Trophoblast cell (in vitro differentiated cells and primary cell): ENCODE measurements around the gene ACSF2.
A peak's percentile ranks its signal among the peaks of the same experiment; 100 is the strongest.

Source experiments
- DNase-seq, 2 donors: peaks; one replicate each; pipeline ENCODE4 v3.0.0-alpha.2; 2016
- H2AFZ ChIP-seq: 2 replicates; pipeline ENCODE4 v1.6.1; 2013; ENCODE audit warnings: low read length, moderate library complexity, mild to moderate bottlenecking; ENCODE audit not compliant: insufficient read depth, poor library complexity
- H2AK5ac ChIP-seq: 2 replicates; pipeline ENCODE4 v1.6.1; 2013; ENCODE audit warnings: mild to moderate bottlenecking, low read length
- H2BK120ac ChIP-seq: 2 replicates; pipeline ENCODE4 v1.6.1; 2013; ENCODE audit warnings: low read length, mild to moderate bottlenecking, moderate library complexity; ENCODE audit not compliant: insufficient read depth, poor library complexity
- H2BK12ac ChIP-seq: 2 replicates; pipeline ENCODE4 v1.6.1; 2013; ENCODE audit warnings: mild to moderate bottlenecking, low read length, moderate library complexity
- H2BK5ac ChIP-seq: 2 replicates; pipeline ENCODE4 v1.6.1; 2013; ENCODE audit warnings: low read length, low read depth, moderate library complexity, mild to moderate bottlenecking; ENCODE audit not compliant: poor library complexity
- H3K14ac ChIP-seq: 2 replicates; pipeline ENCODE4 v1.6.1; 2013; ENCODE audit warnings: mild to moderate bottlenecking, low read length
- H3K18ac ChIP-seq: 2 replicates; pipeline ENCODE4 v1.6.1; 2013; ENCODE audit warnings: mild to moderate bottlenecking, low read length
- H3K23ac ChIP-seq: 2 replicates; pipeline ENCODE4 v1.6.1; 2013; ENCODE audit warnings: low read length
- H3K27ac ChIP-seq: 2 replicates; pipeline ENCODE4 v1.5.1; 2013; ENCODE audit warnings: low read depth, mild to moderate bottlenecking, inconsistent platforms, low read length, moderate library complexity
- H3K27me3 ChIP-seq: 2 replicates; pipeline ENCODE4 v1.6.1; 2013; ENCODE audit warnings: inconsistent platforms, mild to moderate bottlenecking, low read length, moderate library complexity; ENCODE audit not compliant: insufficient read depth
- H3K36me3 ChIP-seq, 2 experiments: 1 replicate in 1 of 2; 2 replicates in 1 of 2; pipeline ENCODE4 v1.6.1; 2013; ENCODE audit warnings: low read length in 2 of 2, mild to moderate bottlenecking in 2 of 2, moderate library complexity in 1 of 2; ENCODE audit not compliant: insufficient read depth in 2 of 2, control insufficient read depth in 1 of 2
- H3K4ac ChIP-seq: 2 replicates; pipeline ENCODE4 v1.6.1; 2013; ENCODE audit warnings: low read depth, mild to moderate bottlenecking, low read length, moderate library complexity
- H3K4me1 ChIP-seq, 2 experiments: 1 replicate in 1 of 2; 2 replicates in 1 of 2; pipeline ENCODE4 v1.6.1; 2013; ENCODE audit warnings: low read length in 2 of 2, mild to moderate bottlenecking in 2 of 2, moderate library complexity in 1 of 2; ENCODE audit not compliant: insufficient read depth in 2 of 2, control insufficient read depth in 1 of 2
- H3K4me2 ChIP-seq: 2 replicates; pipeline ENCODE4 v1.6.1; 2013; ENCODE audit warnings: inconsistent platforms, mild to moderate bottlenecking, low read length, moderate library complexity
- H3K4me3 ChIP-seq: 2 replicates; pipeline ENCODE4 v1.5.1; 2013; ENCODE audit warnings: mild to moderate bottlenecking, low read depth, low read length, inconsistent platforms
- H3K79me1 ChIP-seq: one replicate; pipeline ENCODE4 v1.6.1; 2013; ENCODE audit warnings: low read length
- H3K79me2 ChIP-seq: 2 replicates; pipeline ENCODE4 v1.6.1; 2013; ENCODE audit warnings: low read length, mild to moderate bottlenecking; ENCODE audit not compliant: control insufficient read depth, insufficient read depth, poor library complexity
- H3K9ac ChIP-seq: 2 replicates; pipeline ENCODE4 v1.6.1; 2013; ENCODE audit warnings: mild to moderate bottlenecking, low read length
- H3K9me3 ChIP-seq: 2 replicates; pipeline ENCODE4 v1.6.1; 2013; ENCODE audit warnings: low read depth, mild to moderate bottlenecking, control low read depth, inconsistent platforms, low read length; ENCODE audit not compliant: insufficient read depth
- H4K12ac ChIP-seq: 2 replicates; pipeline ENCODE4 v1.6.1; 2013; ENCODE audit warnings: low read depth, mild to moderate bottlenecking, low read length, moderate library complexity
- H4K8ac ChIP-seq: 2 replicates; pipeline ENCODE4 v1.6.1; 2013; ENCODE audit warnings: low read depth, mild to moderate bottlenecking, low read length, moderate library complexity
- H4K91ac ChIP-seq: one replicate; pipeline ENCODE4 v1.6.1; 2013; ENCODE audit warnings: low read depth, mild to moderate bottlenecking, low read length, moderate library complexity
- WGBS: extraction: QIAGEN DNeasy Blood & Tissue Kit; methylation state at CpG from one replicate; pipeline ENCODE4 v1.1.7; 2013; ENCODE audit warnings: missing lambda C conversion rate; ENCODE audit not compliant: insufficient read length, insufficient coverage; ENCODE audit errors: extremely low coverage; 5-methylcytosine and 5-hydroxymethylcytosine counted together

ACSF2 gene

DNA sequence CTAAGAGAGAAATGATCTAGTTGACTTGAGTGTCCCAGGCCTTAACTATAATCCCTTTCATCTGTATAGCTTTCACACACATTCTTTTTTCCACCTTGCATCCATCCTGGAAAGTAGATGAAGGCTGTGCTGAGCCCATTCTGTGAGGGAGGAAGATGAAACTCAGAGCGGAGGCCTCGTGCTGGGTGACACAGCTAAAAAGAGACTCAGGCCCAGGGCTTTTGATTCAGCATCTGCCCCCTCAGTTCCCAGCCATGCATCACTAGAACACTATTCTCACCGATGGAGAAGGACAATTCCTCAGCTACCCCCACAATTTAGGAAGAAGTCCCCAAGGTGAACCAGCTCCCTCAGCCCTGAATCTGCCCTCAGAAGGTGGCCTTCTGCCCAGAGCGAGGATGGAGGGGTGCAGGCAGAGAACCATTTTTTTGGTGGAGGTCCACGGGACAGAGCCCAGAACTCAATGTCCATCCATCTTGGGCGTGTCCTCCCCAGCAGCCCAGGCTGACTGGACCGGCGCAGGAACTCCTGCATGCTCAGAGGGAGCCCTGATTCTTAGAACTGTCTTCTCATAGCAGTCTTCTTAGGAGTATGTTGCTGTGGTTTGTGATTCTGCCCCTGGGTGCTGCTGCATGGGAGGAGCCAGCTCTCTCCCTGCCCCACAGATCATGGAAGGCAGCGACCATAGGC lies 76.4 kb downstream of the ACSF2 start:
- Histone ChIP-seq H3K4ac (no peak overlapping the region), H3K27me3 (peaks cover 2% of the 10 kb centered on the region), H3K4me3 (no peak overlapping the region), H3K9me3 (no peaks in the 10 kb centered on the region), H2BK5ac (no peak overlapping the region), H3K18ac (no peak overlapping the region), H3K4me1 (peaks cover 4 to 6% of the 10 kb centered on the region in 2 experiments), H3K4me2 (no peak overlapping the region), H3K79me2 (no peaks in the 10 kb centered on the region), H2AK5ac (no peak overlapping the region), H2BK120ac (no peak overlapping the region), H2AFZ (no peak overlapping the region), H3K9ac (no peak overlapping the region), H3K79me1 (no peaks in the 10 kb centered on the region), H3K36me3 (no peaks in the 10 kb centered on the region), H4K8ac (no peak overlapping the region), H2BK12ac (no peak overlapping the region), H3K23ac (no peak overlapping the region), H4K91ac (no peak overlapping the region), H3K27ac (no peak overlapping the region), H4K12ac (no peak overlapping the region), H3K14ac (no peak overlapping the region)
- no CpG with 5 or more reads among the region's 9 CpGs for WGBS
- no peak for DNase-seq

DNA sequence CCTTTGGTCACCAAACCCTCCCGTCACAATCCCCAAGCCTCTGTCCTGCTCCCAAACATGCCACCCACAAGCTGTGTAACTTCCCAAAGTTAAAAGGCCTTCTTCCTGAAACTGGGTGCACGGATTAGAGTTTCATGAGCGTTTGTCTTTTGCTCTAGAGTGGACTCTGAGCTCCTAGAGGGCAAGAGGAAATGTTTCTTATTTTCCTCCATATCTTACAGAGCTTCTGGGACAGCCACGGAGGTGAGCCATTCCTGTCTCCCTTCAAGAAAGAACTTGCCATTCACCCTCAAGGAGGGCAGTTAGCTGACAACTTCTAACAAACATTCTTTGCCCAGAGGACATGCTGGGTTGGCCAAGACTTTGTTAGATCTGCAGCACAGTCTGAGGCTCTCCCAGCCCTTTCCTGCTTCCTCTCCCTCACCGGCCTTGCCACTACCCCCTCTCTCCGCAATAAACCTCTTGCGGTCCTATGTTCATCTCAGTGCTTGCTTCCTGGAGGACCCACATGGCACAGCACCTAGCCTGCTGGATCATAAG lies 79.6 kb downstream of the ACSF2 start:
- Histone ChIP-seq H3K27me3 (peaks cover 2% of the 10 kb centered on the region), H3K23ac (no peak overlapping the region), H2BK12ac (no peak overlapping the region), H3K79me1 (peaks cover 13% of the 10 kb centered on the region), H3K4me1 (peaks cover 11 to 12% of the 10 kb centered on the region in 2 experiments), H3K4me2 (no peak overlapping the region), H2BK5ac (no peak overlapping the region), H4K12ac (no peak overlapping the region), H3K27ac (no peak overlapping the region), H3K4me3 (no peak overlapping the region), H4K91ac (no peak overlapping the region), H3K4ac (no peak overlapping the region), H2AK5ac (no peak overlapping the region), H3K18ac (no peak overlapping the region), H3K79me2 (peaks cover 5% of the 10 kb centered on the region), H2BK120ac (no peak overlapping the region), H4K8ac (no peak overlapping the region), H3K14ac (no peak overlapping the region), H3K9ac (no peak overlapping the region), H3K36me3 (no peaks in the 10 kb centered on the region), H3K9me3 (no peaks in the 10 kb centered on the region), H2AFZ (no peak overlapping the region)
- WGBS: no CpG with 5 or more reads among the region's 7 CpGs
- DNase-seq: no peak

DNA sequence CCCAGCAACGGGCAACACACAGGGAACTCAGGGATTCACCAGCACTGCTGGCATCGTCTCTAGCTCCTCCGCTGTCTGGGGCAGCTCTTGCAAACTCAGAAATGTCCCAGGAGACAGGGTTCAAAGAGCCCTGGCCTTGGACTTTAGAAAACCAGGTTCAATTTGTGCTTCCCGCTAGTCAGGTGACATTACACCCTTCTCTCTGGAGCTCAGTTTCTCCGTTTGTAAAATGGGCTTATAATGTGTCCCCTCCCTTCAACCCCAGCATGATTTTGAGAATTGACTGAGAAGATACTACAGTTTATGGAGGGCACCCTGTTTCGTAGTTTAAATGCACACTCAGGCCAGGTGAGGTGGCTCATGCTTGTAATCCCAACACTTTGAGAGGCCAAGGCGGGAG lies 80.3 kb downstream of the ACSF2 start:
- Histone ChIP-seq H3K4me2 (no peak overlapping the region), H2BK5ac (no peak overlapping the region), H3K27ac (no peak overlapping the region), H3K9me3 (no peaks in the 10 kb centered on the region), H3K36me3 (no peaks in the 10 kb centered on the region), H3K79me2 (peaks cover 5% of the 10 kb centered on the region), H3K14ac (no peak overlapping the region), H3K27me3 (peaks cover 2% of the 10 kb centered on the region), H2BK12ac (no peak overlapping the region), H4K91ac (no peak overlapping the region), H2BK120ac (no peak overlapping the region), H2AK5ac (no peak overlapping the region), H3K79me1 (peaks cover 13% of the 10 kb centered on the region), H2AFZ (no peak overlapping the region), H4K8ac (no peak overlapping the region), H4K12ac (no peak overlapping the region), H3K9ac (no peak overlapping the region), H3K23ac (no peak overlapping the region), H3K4me3 (no peak overlapping the region), H3K4ac (no peak overlapping the region), H3K18ac (no peak overlapping the region), H3K4me1 (peaks cover 13 to 14% of the 10 kb centered on the region in 2 experiments)
- no peak for DNase-seq
- no CpG with 5 or more reads among the region's 7 CpGs for WGBS

DNA sequence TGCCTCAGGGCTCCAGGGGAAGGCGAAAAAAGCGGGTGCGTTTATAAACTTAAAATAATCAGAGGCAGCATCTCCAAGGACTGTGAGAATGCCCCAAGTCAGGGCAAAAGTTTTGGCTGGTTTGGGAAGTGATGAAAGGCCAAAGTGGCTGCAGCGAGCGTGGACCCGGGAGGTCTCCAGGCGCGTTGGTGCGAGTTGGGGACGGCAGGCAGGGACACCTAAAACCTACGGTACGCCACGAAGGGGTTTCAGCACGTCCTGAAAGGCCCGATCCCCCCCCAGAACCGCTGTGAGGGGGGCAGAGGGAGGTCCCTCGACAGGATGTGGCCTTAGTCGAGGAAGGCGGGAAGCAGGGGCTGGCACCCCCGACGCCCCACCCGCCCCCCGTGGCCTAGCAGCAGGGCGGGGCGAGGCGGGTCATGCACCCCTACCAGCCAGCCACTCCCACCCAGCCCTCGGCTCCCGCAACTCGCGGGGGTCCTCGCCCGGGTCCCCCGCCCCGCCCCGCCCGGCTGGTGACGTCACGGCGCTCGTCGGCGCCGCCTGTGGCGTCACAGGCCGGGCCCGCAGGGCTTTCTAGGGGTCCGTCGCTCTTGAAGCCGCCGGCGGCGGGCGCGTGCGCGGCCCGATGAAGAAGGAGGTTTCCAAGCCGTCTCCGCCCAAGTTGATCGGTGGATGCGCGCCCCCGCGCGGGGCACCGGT lies 82.0 kb downstream of the ACSF2 start, which contains the start of gene MYCBPAP:
Gene MYCBPAP, plus strand, starts transcription at position 569 of the 702 bp plus-strand sequence. CDS start 236 bp downstream, outside the sequence.
- H3K4me3 ChIP-seq: peak within 1 kb of the TSS; percentile 77
- H3K4ac ChIP-seq: peak within 1 kb of the TSS; percentile 88
- peak within 1 kb of the TSS; percentile 39 for H2BK5ac ChIP-seq
- peak within 1 kb of the TSS; percentile 96 for H3K14ac ChIP-seq
- peak within 1 kb of the TSS; percentile 73 for H2BK12ac ChIP-seq
- peaks cover 5% of the 10 kb centered on the region for H3K79me2 ChIP-seq
- no peaks in the 10 kb centered on the region for H3K36me3 ChIP-seq
- H3K9me3 ChIP-seq: no peaks in the 10 kb centered on the region
- peak within 1 kb of the TSS; percentile 94 for H3K18ac ChIP-seq
- peak within 1 kb of the TSS; percentile 100 for H4K8ac ChIP-seq
- peak within 1 kb of the TSS; percentile 76 for H2AK5ac ChIP-seq
- peak within 1 kb of the TSS; percentile 90 for H2BK120ac ChIP-seq
- H4K12ac ChIP-seq: peak within 1 kb of the TSS; percentile 97
- H4K91ac ChIP-seq: peak within 1 kb of the TSS; percentile 91
- H3K9ac ChIP-seq: peak within 1 kb of the TSS; percentile 37
- WGBS: no CpG with 5 or more reads among the region's 66 CpGs
- peaks cover 13% of the 10 kb centered on the region for H3K79me1 ChIP-seq
- H3K27ac ChIP-seq: no peak within 1 kb of the TSS
- peaks cover 16 to 18% of the 10 kb centered on the region in 2 experiments for H3K4me1 ChIP-seq
- peak within 1 kb of the TSS; percentile 99 for H2AFZ ChIP-seq
- no peaks in the 10 kb centered on the region for H3K27me3 ChIP-seq
- no peak within 1 kb of the TSS for H3K23ac ChIP-seq
- DNase-seq: peak; percentile 26 to 58
- peak within 1 kb of the TSS; percentile 89 for H3K4me2 ChIP-seq
